NAMALWA (cell line): ENCODE measurements around the gene PGBD5.
"Not testable (repeated sequence)": the region's sequence is repeated elsewhere in the genome, so short reads cannot be mapped to it uniquely, and the experiment has no call there.

ENCODE experiments used
- DNase-seq: peaks from one replicate; pipeline ENCODE4 v3.0.0-alpha.2; 2015; ENCODE audit warnings: low spot score

The PGBD5 gene

DNA sequence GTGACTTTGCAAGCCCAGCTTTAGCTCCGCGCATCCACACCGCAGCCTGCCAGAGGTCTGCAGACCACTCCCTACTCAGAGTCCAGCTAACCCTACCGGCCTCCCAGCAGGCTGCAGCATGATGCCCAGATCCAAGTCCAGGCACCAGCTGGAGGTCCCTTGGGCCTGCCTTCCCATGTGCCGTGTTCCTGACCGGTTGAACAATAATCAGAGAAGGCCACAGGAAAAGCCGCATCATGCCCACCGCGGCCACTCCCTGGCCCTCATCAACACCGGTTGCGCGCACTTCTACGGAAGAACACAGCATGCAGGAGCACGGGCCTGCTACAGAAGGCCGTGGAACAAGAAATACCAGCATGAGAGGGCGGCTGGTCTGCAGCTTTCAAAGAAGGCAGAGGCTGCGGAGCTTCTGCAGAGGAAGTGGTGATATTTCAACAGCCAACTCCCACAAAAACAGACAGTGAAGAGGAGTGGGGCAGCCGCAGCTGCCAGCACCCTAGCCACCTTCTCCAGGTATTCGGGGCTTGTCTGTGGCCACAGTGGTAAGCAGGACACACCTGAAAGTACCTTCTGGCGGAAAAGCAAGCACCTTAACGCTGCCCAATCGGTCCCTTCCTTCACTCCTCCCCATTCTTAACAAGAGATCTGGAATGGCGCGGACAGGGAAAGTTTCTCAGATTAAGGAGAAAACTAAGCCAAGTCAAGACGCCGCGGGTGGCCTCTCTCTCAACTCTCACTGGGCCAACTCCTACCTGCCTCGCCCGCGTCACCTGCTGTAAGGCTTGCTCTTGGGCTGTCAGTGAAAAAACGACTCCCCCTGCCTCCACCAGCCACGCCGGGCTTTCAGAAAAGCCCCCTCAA is 1.5 kb downstream of the PGBD5 start:
- peak; percentile 18 for DNase-seq

DNA sequence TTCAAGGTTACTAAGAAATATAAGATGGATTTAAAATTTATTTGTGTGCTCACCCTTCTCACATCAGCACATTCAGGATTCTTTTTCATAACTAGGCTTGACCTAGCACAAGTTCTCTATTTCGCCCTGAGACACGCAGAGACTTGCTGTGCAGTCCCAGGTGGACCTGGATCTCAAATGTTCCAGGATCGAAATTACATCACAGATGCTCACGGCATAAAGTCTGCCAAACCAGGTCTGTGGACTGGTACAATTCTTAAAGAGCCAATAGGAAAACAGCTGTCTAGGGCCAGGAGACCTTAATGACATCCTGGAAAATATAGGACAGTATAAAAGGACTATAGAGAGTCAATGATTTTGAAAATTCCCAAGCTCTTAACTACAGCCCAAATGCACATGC is 2.2 kb downstream of the PGBD5 start:
- no peak for DNase-seq

DNA sequence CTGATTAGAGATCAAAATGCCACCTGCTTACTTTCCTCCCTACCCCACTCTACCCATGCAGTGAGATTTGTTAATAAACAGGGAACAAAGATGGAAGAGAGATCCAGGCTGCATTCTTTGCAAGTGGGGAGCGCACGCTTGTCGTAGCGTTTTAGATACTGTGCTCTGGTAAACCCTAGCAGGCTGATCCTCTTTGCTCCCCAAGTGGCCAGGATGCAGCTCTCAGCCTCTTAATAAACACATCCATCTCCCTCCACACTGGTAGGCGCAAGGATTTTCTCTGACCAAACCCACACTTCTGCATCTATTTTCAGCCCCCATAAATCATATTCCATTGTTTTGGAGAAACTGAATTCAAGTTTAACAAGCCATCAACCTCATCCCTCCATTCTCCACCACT is 2.9 kb downstream of the PGBD5 start:
- DNase-seq = no peak

DNA sequence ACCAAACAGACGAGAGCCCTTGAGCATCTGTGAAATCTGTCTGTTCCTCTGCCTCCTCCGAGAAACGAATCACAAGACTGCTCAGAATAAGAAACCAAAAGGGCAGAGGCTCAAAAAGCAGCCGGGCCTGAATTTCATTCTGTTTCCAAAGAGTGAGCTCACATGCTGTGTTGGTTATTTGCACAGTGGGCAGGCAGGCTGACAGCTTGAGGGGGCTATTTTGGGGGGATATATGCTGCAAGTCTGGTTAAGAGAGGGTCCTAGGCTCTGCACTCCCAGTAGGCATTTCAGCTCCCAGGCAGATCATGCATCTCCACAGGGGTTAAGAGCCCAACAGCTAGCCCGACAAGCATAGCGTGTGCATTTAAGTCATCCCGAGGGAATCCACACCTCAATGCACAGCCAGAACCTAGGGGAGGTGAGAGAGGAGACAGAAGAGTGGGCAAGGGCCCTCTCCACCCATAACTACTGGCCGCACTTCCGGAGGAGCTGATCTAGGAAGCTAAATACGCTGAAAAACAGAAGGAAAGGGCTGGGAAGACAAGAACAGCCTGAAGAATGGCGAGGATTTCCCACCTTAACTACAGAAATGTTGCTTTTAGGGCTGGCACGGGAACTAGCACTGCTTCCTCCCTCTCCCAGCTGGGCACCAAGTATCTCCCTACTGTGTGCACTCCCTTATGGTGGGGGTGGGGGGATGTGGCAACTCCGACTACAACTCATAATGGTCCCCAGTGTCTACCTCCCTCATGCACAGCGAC is 3.7 kb downstream of the PGBD5 start:
- peak; percentile 39 for DNase-seq

DNA sequence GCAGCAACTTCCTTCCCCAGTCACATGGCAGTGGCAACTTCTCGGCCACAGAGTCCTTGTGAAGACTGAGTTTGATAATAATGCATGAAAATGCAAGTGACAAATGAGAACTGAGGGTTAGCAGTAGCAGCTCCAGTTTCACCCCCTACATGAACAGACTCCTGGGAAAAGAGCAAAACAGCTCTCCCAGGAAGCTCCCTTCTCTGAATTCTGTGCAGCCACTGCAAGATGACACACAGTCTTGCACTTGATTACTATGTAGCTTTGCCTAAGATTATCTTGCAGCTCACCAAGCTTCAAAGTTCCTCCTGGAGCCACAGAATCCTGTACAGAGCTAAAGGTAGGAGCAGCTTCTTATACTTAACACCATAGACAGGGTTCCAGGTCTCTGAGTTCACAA is 4.7 kb downstream of the PGBD5 start:
- no peak for DNase-seq

DNA sequence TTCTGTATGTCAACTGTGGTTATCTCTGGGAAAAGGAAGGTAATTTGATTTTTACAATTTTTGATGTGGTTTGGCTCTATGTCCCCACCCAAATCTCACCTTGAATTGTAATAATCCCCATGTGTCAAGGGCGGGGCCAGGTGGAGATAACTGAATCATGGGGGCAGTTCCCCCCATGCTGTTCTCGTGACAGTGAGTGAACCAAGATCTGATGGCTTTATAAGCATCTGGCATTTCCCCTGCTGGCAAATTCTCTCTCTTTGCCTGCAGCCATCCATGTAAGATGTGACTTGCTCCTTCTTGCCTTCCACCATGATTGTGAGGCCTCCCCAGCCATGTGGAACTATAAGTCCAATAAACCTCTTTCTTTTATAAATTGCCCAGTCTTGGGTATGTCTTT is 5.8 kb downstream of the PGBD5 start:
- DNase-seq = not testable (repeated sequence)

DNA sequence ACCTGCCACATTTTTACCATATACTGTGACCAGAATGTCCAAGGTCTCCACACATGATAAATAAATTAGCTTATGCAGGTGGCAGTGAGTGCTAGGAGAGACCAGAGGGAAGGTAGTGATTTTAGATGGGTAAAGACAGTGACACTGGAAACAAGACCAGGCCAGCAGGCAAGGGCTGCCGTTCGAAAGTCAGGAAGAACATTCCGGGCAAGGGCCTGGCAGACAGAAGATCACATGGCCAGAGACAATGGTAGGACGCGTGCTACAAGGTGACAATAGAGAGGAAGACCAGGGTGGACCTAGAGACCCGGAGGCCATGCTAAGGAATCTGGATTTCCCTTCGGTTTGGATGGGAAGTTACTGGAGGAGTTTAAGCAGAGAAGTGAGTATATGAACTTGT is 9.7 kb downstream of the PGBD5 start:
- DNase-seq = no peak

DNA sequence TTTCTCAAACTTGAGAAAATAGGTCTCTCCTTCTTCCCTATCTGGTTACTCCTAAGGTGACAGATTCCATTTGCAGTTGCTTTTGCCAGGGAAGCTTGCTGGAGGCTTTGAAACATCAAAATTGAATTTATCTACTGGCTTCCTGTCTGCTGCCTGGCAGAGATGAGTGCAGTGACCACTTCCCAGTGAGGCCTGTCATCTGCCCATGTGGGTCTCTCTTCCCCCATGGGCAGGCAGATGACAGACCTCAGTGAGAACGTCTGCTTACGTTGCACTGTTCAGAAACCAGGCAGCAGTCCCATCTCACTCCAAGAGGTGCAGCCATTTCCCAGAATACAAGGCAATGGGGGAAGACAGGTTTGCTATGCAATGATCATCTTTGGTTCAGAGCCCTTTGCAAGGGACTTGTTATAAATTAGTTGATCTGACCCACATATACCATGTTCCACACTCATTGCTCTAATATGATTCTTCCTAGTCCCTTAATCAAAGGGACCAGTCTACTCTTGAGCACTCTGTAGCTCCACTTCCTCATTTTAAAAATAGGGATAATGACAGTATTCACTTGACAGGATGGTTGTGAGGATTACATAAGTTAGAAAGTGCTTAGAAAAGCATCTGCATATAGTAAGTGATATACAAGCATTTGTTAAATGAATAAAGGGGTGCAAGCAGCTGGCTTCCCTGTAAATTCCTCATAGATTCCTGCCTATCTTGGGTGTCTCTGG is 10.6 kb downstream of the PGBD5 start:
- no peak for DNase-seq

DNA sequence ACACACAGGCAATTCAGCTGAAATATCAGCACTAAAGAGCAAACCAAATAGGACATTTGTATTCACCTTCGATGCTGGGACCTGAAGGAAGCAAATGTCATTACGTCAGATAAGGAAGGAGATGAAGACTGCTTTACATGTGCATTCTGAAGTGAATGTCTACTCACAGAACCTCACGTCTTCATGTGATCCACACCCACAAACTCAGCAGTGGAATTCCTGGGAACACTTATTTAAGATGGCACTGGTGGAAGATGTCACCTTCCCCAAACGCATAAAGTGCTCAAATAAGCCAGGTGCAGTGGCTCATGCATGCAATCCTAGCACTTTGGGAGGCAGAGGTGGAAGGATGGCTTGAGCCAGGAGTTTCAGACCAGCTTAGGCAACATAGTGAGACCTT is 11.4 kb downstream of the PGBD5 start:
- no peak for DNase-seq

DNA sequence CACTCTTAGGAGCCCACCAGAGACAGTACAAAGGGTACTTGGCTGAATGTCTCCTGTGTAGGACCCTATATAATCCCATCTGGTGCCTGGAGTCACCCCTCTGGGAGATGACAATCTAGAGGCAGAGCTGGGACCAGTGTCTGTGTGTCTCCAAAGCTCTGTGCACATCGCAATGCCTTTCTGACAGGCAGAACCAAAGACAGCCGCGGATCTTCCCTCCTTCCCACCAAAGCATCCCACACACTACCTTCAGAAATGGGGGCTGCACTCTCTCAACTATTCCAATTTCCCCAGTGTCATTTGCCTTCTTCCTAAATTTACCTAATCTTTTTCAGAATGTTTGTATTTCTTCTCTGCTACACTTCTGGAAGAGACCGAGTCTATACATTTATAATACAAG is 12.0 kb downstream of the PGBD5 start:
- DNase-seq = no peak

DNA sequence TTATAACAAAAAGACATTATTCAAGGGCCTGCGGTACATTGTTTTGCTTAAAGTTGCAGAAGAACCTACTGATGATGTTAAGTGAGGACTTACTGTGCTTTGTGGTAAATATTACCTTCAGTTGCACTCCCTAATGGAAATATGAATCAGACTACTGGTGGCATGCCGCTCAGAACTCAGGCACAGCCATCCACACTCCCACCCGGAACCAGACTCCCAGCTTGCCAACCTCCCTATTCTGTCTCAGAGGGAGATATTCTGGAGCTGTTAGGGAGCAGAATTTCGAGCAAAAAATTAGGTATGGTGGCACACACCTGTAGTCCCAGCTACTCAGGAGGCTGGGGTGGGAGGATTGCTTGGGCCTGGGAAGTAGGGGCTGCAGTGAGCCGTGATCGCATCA is 13.1 kb downstream of the PGBD5 start:
- DNase-seq = no peak

DNA sequence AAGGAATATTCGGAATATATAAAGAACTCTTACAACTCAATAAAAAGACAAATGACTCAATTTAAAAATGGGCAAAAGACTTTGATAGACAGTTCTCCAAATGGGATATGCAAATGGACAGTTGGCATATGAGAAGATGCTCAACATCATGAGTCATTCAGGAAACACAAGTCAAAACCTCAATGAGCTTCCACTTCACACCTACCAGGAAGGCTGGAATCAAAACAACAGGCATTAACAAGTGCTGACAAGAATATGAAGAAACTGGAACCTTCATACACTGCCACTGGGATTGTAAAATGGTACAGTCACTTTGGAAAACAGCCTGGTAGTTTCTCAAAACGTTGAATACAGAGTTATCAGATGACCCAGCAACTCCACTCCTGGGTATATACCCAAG is 17.2 kb downstream of the PGBD5 start:
- DNase-seq = no peak

DNA sequence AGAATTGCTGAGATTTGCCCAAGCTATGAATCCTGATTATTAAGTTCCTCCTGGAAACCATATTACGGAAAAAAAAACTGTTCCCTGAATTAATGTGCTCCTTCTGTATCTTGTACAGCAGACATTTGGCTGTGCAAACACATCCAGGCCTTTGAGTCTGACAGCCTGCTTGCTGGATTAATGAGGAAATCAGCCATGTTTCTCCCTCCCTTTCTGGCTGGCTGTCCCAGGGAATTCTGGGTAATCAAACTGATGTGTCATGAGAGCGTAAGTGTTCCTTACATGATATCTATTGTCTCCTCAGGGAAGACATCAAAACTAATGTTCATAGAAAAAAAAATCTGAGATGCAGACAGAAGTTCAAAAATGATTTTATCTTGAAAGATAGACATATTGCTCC is 18.8 kb downstream of the PGBD5 start:
- no peak for DNase-seq

DNA sequence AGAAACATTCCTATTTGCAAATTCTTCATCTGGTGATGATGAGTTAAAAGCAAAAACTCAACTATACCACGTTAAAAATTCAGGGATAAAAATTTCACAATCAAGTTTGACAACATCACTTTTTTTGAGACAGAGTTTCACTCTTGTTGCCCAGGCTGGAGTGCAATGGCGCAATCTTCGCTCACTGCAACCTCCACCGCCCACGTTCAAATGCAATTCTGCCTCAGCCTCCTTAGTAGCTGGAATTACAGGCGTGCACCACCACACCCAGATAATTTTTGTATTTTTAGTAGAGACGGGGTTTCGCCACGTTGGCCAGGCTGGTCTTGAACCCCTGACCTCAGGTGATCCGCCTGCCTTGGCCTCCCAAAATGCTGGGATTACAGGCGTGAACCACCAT is 19.4 kb downstream of the PGBD5 start:
- not testable (repeated sequence) for DNase-seq

DNA sequence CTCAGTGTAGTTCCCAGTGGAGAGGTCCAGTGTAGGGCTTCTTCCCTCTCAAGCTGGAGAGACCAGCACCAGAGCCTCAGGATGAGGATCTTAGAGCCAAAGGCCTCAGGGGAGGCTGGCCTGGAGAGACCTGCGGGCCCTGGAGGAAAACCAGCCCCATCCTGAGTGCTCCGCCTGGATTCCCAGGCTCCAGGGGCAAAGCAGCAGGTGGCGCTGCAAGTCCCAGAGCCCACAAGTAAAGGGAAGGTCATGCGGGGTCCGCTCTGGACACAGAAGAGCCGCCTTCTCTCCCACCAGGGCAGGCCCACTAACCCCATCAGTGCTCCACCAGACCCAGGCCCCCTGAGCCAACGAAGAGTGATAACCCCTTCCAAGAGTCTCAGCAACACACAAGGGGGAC is 22.7 kb downstream of the PGBD5 start:
- DNase-seq = no peak

DNA sequence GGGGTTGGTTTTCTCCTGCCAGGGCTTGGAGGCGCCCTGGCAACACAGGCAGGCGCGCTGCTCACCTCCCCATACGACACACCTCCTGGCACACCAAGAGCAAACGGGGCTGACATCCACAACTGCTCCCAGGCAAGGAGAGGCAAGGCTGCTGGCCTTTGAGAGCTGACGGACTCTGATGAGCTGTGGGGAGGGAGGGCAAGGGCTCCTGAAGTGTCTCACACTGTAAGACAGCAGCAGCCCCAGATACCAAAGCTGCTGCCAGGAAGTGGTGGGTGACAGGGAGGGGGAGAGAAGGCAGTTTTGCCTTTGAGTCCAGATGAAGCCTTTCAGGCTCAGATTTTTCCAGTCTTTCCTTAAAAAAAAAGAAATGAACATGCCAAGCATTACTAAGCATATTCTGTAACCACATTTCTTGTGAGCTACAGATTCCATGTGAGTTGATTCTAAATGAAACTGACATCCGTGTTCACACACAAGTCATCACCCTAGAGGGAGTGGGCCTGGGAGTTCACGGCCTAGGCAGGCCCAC is 24.3 kb downstream of the PGBD5 start:
- no peak for DNase-seq

DNA sequence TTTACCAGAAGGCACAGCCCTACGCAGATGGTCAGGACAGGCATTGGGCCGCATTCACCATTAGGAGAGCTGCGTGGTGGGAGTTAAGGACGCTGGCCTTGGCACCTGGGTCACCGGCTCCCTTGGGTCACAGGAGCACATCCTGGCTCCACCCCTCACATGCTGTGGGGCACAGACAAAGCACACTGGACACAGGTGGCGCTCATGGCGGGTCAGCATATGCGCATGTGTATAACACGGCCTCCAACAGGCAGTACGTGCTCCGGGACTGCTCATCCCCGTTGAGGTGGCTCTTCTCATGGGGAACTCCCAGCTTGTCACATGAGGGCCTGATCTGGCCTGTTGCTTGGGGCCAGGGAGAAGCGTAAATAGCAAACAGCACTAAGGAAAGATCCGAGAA is 25.0 kb downstream of the PGBD5 start:
- DNase-seq = no peak

DNA sequence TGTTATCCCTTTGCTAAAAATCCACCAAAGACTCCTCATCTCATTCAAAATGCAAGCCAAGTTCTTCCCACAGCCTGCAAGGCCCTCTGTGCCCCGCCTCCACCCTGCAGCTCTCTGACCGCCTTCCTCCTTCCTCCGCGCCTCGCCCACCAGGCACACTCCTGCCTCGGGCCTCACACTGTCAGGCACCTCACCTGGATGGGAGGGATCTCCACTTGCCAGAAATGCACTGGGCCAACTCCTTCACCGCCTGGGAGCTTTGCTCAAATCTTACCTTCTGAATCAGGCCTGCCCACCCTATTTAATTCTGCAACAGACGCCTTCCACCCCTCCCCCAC is 26.2 kb downstream of the PGBD5 start:
- no peak for DNase-seq

DNA sequence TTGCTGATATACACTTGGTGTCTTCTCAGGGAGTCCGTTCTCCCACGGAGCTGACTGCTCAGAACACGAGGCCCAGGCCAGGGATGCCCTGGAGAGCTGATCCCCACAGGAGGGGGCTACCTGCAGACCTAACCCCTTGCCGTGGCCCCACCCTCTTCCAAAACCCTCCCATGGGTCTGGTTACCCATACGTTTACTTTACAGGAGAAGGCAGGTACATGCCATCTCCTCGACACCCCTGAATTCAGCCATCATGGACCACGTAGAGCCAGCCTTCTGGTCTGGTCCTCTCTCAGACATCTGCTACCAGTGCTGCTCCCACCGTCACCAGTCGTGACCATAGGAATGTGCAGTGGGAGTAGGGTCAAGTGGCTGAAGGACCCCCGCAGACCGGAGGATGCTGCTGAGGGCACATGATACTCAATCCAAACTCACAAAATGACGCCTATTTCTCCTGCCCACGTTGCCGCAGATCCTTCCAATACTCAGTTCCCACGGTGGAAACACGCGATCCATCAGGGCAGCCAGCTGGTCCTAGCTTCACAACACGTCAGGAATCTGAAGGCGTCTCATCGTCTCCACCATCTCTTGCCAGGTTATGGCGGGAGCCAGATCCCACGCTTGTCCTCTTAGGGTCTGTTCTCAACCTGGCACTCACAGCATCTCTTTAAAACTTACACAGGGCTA is 26.7 kb downstream of the PGBD5 start:
- no peak for DNase-seq

DNA sequence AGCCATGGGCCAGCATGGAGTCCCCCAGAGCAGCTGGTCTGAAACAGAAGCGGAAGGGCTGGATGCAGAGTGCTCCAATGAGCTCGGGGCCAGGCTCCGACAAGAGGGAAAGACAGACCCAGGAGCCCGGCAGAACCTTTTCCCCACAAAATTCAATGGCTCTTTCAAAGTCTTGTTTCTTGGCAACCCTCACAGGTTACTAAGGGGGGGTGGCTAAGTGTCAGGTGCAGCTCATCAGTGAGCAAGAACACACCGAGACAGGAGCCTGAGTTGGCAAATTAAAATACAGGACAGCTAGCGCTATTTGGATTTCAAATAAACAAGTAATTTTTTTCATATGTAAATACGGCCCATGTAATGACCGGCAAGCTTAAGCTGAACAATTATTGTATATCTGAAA is 27.3 kb downstream of the PGBD5 start:
- DNase-seq = no peak

DNA sequence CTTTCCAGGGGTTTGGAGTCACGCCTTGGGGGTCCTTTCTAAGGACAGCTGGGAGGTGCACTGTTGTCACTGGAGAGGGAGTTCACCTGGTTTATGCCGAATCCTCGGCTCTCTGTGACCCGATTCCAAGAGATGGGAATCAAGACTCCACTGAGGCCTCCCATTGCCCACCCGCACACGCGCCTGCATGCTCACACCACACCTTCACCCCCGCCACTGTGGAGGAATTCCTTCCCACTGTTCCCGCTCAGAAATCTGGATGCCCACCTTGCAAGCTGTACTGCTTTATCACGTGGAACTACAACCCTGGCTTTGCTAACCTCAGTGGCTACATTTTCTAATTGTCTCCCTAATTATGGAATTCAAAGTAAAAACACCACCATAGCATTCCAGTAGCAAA is 29.2 kb downstream of the PGBD5 start:
- no peak for DNase-seq

DNA sequence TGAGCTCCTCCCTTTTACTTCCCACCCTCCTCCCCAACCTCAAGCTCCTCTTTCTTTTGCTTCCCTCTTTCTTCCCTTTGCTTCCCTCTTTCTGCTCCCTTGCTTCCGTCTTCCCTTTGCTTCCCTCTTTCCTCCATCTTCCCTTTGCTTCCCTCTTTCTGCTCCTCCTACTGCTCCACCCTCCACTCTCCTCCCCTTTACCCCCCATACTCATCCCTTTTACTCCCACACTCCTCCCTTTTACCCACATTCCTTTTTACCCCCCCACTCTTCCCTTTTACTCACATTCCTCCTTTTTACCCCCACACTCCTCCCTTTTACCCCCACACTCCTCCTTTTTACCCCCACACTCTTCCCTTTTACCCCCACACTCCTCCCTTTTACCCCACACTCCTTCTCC is 30.2 kb downstream of the PGBD5 start:
- DNase-seq = no peak
